Stimulated activated naive CD4-positive, alpha-beta T cell treated with Interleukin-2 at 50 U/mL for 16 hours (primary cell): ENCODE data around the gene IL21R.
"Not testable (repeated sequence)": the region's sequence is repeated elsewhere in the genome, so short reads cannot be mapped to it uniquely, and the experiment has no call there.

Experiments
- DNase-seq: peaks from one replicate; lab custom pipeline; 2025; lab: John Stamatoyannopoulos, UW

The IL21R gene

GRCh38 chr16:27445502-27446175 is 43.7 kb downstream of the IL21R start:
- DNase-seq = no peak

DNA sequence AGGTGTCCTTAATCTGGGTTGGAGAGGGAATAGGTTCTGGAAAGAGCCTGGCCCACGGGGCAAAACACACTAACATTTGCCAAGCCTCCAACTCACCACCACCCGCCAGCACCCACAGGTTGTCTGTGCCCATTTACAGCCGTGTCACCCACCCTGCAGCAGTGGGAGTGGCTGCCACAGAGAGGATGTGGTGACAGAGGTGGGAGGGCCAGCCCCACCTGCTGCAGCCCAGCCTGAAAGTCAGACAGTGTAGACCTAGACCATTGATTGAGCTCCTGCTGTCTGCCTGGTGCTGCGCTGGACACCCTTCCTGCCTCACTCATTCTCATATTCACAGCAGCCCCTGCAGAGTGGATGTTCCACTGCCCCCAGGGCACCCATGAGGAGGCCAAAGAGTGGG is 44.7 kb downstream of the IL21R start:
- peak; percentile 56 for DNase-seq

DNA sequence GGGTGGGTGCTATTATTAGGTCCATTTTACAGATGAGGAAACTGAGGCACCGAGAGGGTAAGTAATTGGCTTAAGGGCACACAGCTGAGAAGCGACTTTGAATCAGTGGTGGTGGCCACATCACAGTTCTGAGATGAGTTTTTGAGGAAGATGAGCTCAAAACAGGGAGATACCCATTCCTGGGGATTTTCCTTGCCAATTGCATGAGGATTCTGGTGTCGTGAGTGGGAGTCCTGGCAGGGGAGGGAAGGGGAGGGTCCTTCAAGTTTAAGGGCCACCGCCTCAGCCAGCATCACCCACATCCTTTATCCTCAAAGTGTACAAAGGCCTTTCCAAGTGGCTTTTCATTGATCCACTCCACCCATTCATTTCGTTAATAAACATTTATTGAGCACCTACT is 45.3 kb downstream of the IL21R start:
- DNase-seq = no peak

DNA sequence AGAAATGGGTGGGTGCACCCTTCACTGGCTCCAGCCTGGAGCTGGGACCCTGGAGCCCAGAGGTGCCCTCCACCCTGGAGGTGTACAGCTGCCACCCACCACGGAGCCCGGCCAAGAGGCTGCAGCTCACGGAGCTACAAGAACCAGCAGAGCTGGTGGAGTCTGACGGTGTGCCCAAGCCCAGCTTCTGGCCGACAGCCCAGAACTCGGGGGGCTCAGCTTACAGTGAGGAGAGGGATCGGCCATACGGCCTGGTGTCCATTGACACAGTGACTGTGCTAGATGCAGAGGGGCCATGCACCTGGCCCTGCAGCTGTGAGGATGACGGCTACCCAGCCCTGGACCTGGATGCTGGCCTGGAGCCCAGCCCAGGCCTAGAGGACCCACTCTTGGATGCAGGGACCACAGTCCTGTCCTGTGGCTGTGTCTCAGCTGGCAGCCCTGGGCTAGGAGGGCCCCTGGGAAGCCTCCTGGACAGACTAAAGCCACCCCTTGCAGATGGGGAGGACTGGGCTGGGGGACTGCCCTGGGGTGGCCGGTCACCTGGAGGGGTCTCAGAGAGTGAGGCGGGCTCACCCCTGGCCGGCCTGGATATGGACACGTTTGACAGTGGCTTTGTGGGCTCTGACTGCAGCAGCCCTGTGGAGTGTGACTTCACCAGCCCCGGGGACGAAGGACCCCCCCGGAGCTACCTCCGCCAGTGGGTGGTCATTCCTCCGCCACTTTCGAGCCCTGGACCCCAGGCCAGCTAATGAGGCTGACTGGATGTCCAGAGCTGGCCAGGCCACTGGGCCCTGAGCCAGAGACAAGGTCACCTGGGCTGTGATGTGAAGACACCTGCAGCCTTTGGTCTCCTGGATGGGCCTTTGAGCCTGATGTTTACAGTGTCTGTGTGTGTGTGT is 46.8 kb downstream of the IL21R start:
- DNase-seq = no peak

DNA sequence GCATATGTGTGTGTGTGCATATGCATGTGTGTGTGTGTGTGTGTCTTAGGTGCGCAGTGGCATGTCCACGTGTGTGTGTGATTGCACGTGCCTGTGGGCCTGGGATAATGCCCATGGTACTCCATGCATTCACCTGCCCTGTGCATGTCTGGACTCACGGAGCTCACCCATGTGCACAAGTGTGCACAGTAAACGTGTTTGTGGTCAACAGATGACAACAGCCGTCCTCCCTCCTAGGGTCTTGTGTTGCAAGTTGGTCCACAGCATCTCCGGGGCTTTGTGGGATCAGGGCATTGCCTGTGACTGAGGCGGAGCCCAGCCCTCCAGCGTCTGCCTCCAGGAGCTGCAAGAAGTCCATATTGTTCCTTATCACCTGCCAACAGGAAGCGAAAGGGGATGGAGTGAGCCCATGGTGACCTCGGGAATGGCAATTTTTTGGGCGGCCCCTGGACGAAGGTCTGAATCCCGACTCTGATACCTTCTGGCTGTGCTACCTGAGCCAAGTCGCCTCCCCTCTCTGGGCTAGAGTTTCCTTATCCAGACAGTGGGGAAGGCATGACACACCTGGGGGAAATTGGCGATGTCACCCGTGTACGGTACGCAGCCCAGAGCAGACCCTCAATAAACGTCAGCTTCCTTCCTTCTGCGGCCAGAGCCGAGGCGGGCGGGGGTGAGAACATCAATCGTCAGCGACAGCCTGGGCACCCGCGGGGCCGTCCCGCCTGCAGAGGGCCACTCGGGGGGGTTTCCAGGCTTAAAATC is 47.6 kb downstream of the IL21R start:
- DNase-seq = peak; percentile 70

DNA sequence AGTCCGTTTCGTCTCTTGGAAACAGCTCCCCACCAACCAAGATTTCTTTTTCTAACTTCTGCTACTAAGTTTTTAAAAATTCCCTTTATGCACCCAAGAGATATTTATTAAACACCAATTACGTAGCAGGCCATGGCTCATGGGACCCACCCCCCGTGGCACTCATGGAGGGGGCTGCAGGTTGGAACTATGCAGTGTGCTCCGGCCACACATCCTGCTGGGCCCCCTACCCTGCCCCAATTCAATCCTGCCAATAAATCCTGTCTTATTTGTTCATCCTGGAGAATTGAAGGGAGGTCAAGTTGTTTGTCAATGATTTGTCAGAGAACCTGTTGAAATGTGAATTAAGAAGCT is 48.2 kb downstream of the IL21R start:
- no peak for DNase-seq

DNA sequence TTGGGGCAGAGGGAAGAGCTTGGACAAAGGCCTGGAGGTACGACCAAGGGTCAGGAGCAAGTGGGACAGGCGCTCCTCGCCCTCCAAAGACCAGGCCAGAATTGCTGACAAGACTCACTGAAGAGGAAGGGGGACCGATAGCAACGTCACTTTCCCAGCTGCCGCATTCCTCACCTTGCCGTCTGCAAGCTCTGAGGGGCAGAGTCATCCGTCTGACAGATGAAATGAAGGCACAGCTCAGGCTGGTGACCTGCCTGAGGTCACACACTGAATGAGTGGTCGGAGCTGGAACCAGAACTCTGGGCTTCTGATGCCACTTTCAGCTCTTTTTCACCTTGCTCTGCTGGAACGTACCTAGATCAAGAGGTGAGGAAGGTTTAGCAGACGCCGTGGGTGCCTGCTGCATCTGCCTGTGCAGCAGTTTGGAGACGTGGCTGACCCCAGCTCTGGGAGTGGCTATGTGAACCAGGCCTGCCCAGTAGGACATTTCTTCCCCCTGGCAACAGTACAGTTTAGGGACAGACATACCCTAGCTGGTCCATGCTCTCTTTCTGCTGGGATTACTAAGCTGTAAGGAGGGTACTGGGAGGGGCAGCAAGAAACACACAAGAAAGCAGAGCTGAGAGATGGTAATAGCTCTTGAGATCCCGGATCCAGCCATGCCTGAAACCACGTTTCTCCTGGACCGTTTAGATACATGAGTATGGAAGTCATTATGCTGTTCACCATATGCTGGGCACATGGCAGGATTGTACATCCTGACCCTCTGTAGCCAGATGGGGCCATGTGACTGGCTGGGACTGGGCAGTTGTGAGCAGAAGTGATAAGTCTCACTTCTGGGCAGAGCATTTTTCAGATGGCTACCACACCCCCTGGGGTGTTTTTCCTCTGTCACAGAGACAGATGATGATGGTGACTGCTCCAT is 50.9 kb downstream of the IL21R start:
- DNase-seq = no peak

- DNase-seq = no peak
These were observed 51.5 kb downstream of the IL21R start for GRCh38 chr16:27453494-27453825.

DNA sequence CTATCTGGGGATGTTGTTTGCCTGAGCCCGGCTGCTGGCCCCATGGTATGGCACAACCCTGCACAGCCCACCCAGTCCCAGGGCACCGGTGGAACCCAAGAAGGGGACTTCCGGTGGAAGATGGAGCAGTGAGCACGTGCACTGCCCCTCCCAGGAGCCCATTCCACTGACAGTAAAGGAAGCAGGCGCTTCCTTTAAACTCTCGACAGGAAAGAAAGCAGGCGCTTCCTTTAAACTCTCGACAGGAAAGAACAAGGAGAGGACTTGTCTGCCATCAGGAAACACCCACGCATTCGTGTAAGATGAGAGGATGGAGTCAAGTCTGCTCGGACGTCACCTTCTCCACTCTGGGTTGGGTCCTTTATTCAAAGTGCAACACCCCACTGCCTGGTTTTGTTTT is 53.7 kb downstream of the IL21R start:
- no peak for DNase-seq

- DNase-seq = not testable (repeated sequence)
These were observed 55.6 kb downstream of the IL21R start for GRCh38 chr16:27457605-27457900.

DNA sequence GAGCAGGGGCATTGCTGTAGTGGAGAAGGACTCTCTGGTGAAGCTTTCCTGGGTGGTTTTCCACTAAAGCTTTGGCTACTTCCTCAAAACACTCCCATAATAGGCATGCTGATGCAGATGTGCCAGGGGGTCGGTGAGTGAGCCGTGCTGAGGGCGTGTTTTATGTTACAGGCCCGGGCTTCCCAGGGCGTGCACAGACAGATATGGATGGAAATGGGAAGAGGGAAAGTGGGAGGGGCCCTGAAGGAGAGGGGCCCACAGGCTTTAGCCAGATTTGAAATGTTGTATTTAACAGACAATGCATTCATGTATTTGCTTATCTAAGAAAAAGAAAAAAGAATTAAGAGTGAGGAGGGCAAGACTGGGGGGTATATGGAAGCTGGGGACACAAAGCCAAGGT is 56.3 kb downstream of the IL21R start:
- no peak for DNase-seq

GRCh38 chr16:27458987-27459688 is 57.2 kb downstream of the IL21R start:
- no peak for DNase-seq

- DNase-seq = no peak
These were observed 58.2 kb downstream of the IL21R start for GRCh38 chr16:27460213-27460612.

GRCh38 chr16:27460663-27461482 is 58.9 kb downstream of the IL21R start:
- DNase-seq = no peak

DNA sequence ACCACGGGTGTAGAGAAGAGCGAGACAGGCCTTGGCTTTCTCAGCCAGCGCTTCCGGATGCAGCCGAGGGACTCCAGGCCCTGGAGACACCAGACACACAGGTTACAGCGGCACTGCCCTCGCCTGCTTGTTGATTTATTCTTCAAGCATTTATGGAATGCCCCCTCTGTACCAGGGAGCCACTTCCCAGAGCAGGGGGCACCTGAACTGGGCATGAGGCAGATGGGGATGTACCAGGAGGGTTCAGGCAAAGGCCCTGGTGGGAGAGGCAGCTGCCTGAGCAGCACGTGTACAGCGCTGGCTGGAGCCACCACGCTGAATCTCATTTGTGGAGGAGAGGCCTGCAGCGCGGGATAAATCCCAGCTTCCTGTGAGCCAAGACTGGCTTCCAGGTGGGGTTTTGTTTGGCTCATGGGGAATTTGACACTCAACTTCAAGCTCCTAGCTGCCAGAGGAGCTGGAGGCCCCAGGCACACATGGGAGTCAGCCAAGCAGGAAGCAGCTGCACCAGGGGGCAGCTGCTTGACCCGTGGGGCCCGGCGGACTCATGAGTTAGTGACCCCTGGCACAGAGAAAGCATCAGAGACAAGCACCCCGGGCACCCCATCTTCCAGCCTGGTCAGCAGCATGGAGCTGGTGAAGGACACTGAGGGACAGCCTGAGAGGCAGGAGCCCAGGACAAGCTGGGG is 59.7 kb downstream of the IL21R start:
- no peak for DNase-seq

GRCh38 chr16:27462200-27462845 is 60.3 kb downstream of the IL21R start:
- no peak for DNase-seq

- no peak for DNase-seq
These were observed 61.1 kb downstream of the IL21R start for GRCh38 chr16:27462846-27463682.
